Measurements from ENCODE around the gene LAG3.
"Not testable (repeated sequence)": the region's sequence is repeated elsewhere in the genome, so short reads cannot be mapped to it uniquely, and the experiment has no call there.

LAG3 gene

GRCh38 chr12:6772331-6772695, at the start of gene LAG3:
Gene LAG3 (plus strand): TSS chr12:6772520. CDS start chr12:6772853, 333 bp downstream.
- no peak for DNase-seq (ENCODE audit: low read depth)

- no peak for DNase-seq (ENCODE audit: low read depth)
These were observed 49.5 kb upstream of the LAG3 start for GRCh38 chr12:6722863-6723262.

- DNase-seq (ENCODE audit: low read depth): peak; percentile 90
These were observed 48.5 kb upstream of the LAG3 start, which contains the start of gene COPS7A for GRCh38 chr12:6723607-6724408. Gene COPS7A (plus strand): TSS chr12:6724046. CDS start chr12:6724657, 611 bp downstream.

- no peak for DNase-seq (ENCODE audit: low read depth)
These were observed 47.9 kb upstream of the LAG3 start for GRCh38 chr12:6724409-6724797.

GRCh38 chr12:6725350-6725749, 47.0 kb upstream of the LAG3 start:
- DNase-seq (ENCODE audit: low read depth): no peak

- DNase-seq (ENCODE audit: low read depth): no peak
These were observed 43.1 kb upstream of the LAG3 start for GRCh38 chr12:6729186-6729585.

- DNase-seq (ENCODE audit: low read depth): no peak
These were observed 42.2 kb upstream of the LAG3 start for GRCh38 chr12:6730169-6730568.

GRCh38 chr12:6734506-6735387, 37.6 kb upstream of the LAG3 start:
- DNase-seq (ENCODE audit: low read depth): no peak

GRCh38 chr12:6735448-6736191, 36.7 kb upstream of the LAG3 start:
- DNase-seq (ENCODE audit: low read depth): peak; percentile 32

- no peak for DNase-seq (ENCODE audit: low read depth)
These were observed 35.6 kb upstream of the LAG3 start for GRCh38 chr12:6736754-6737153.

GRCh38 chr12:6742080-6742479, 30.2 kb upstream of the LAG3 start:
- not testable (repeated sequence) for DNase-seq (ENCODE audit: low read depth)

- no peak for DNase-seq (ENCODE audit: low read depth)
These were observed 29.5 kb upstream of the LAG3 start for GRCh38 chr12:6742834-6743233.

- not testable (repeated sequence) for DNase-seq (ENCODE audit: low read depth)
These were observed 29.0 kb upstream of the LAG3 start for GRCh38 chr12:6743300-6743699.

GRCh38 chr12:6745741-6746525, 26.4 kb upstream of the LAG3 start:
- DNase-seq (ENCODE audit: low read depth): no peak

GRCh38 chr12:6747216-6747615, 25.1 kb upstream of the LAG3 start:
- no peak for DNase-seq (ENCODE audit: low read depth)

GRCh38 chr12:6748761-6749160, 23.6 kb upstream of the LAG3 start:
- DNase-seq (ENCODE audit: low read depth): no peak

- no peak for DNase-seq (ENCODE audit: low read depth)
These were observed 21.8 kb upstream of the LAG3 start for GRCh38 chr12:6750506-6750905.

- DNase-seq (ENCODE audit: low read depth): no peak
These were observed 20.6 kb upstream of the LAG3 start for GRCh38 chr12:6751767-6752166.

- DNase-seq (ENCODE audit: low read depth): peak; percentile 19
These were observed 20.0 kb upstream of the LAG3 start for GRCh38 chr12:6752167-6752920.

GRCh38 chr12:6752921-6753771, 19.2 kb upstream of the LAG3 start, which contains the start of gene MLF2:
Gene MLF2 (minus strand): TSS chr12:6753141. CDS start chr12:6752334, 807 bp downstream.
- peak; percentile 98 for DNase-seq (ENCODE audit: low read depth)
